NT2/D1 (cell line): ENCODE measurements around the gene TRIM9.

Experiments used
- YY1 ChIP-seq: IDR thresholded peaks from 2 replicates; pipeline ENCODE4 v1.6.1; 2011; ENCODE audit not compliant: insufficient read length, insufficient read depth
- ZNF274 ChIP-seq: IDR thresholded peaks from 2 replicates; pipeline ENCODE4 v1.6.1; 2011; ENCODE audit warnings: mild to moderate bottlenecking, low read depth, low read length

DNA sequence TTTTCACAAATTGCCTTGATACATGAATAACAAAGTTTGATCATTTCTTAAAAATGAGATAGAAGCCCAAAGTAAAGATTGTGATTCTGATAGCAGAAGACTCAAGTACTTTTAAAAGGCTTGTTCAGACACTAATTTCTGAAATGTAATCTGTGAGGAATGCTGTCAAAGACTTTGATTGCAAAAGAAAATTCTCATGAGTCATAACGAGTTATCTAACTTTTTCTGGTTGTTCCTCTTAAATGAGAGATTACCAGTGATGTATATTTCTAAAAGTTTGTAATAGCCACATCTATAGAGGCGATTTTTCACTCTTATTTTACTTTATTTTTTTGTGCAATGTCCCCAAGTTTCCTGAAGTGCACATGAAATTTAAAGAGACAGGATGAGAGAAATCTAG, 157.6 kb downstream of the TRIM9 start:
- TF ChIP-seq YY1 (no peak), ZNF274 (no peak)
